Heart left ventricle (tissue), 16 donors: ENCODE results near the gene ACACA. TPM values are rescaled to one million over a fixed set of nuclear protein-coding genes. Genes with fewer than 3 reads are reported as not detected.

Experiments used
- ATAC-seq, 4 donors: fragments of 200-7000 bp; cut with Tn5 transposase; one replicate each; pipeline ENCODE4 v1.9.1; 2020 to 2022; ENCODE audit warnings: moderate library complexity in 4 of 4, mild to moderate bottlenecking in 3 of 4, moderate number of reproducible peaks in 1 of 4
- DNase-seq, 5 donors: peaks; one replicate each; pipeline ENCODE4 v3.0.0-alpha.2; 2020
- H3K27ac ChIP-seq, 12 donors: fragments of 200-600 bp; sonication (generic) in 4 of 12; one replicate each; pipeline versions ENCODE4 v1.5.0 to v1.8.0; 2016 to 2022; ENCODE audit warnings: mild to moderate bottlenecking in 2 of 12
- H3K27me3 ChIP-seq, 9 donors: fragments of 200-600 bp; sonication (generic) in 2 of 9; one replicate each; pipeline versions ENCODE4 v1.5.1 to v1.8.0; 2016 to 2022; ENCODE audit warnings: mild to moderate bottlenecking in 3 of 9
- H3K36me3 ChIP-seq, 9 donors: fragments of 200-600 bp; sonication (generic) in 2 of 9; one replicate each; pipeline versions ENCODE4 v1.5.0 to v1.8.0; 2018 to 2022; ENCODE audit warnings: mild to moderate bottlenecking in 2 of 9
- H3K4me1 ChIP-seq, 12 donors: fragments of 200-600 bp; sonication (generic) in 4 of 12; one replicate each; pipeline versions ENCODE4 v1.5.0 to v1.8.0; 2016 to 2022; ENCODE audit warnings: mild to moderate bottlenecking in 3 of 12
- H3K4me3 ChIP-seq, 12 donors: fragments of 200-600 bp; sonication (generic) in 4 of 12; one replicate each; pipeline versions ENCODE4 v1.5.0 to v1.8.0; 2017 to 2022; ENCODE audit warnings: mild to moderate bottlenecking in 9 of 12, moderate library complexity in 4 of 12
- H3K9me3 ChIP-seq, 12 donors: fragments of 200-600 bp; sonication (generic) in 4 of 12; one replicate each; pipeline versions ENCODE4 v1.5.0 to v1.8.0; 2016 to 2022; ENCODE audit warnings: mild to moderate bottlenecking in 1 of 12
- CTCF ChIP-seq, 12 donors: fragments of 200-600 bp; sonication (generic) in 4 of 12; IDR thresholded peaks; one replicate each; pipeline versions ENCODE4 v1.5.0 to v1.8.0; 2018 to 2022; ENCODE audit warnings: antibody characterized with exemption in 12 of 12, mild to moderate bottlenecking in 5 of 12
- POLR2A ChIP-seq, 2 donors: fragments of 450-650 bp; IDR thresholded peaks; one replicate each; pipeline ENCODE4 v1.6.1; 2017; ENCODE audit warnings: antibody characterized with exemption in 2 of 2, mild to moderate bottlenecking in 2 of 2, moderate library complexity in 2 of 2
- WGBS, 4 donors: extraction: QIAGEN DNeasy Blood & Tissue Kit in 2 of 4; methylation state at CpG; one replicate each; pipeline versions ENCODE4 v1.1.5 to v1.1.7; 2013 to 2018; 5-methylcytosine and 5-hydroxymethylcytosine counted together
- intact Hi-C, 10 donors: fragments of 100-400 bp; cut with DNase I; formaldehyde crosslinking; loops; one replicate each; pipeline versions ENCODE4 v1.11.1 to v1.14.2; 2022
- polyA plus RNA-seq, 2 donors: library from polyadenylated mRNA; stranded (reverse); fragments of 200-250 nt; gene quantifications; one replicate each; pipeline ENCODE4 v1.2.3, GENCODE V29; 2013
- total RNA-seq, 9 donors: library from RNA; depleted of rRNA in 2 of 9; stranded (reverse); fragments of >200 nt in 2 of 9; fragmentation: NEBNext Ultra II Directional in 3 of 9; extraction: Animal tissue kit (Norgen Biotek cat#: 25700) in 3 of 9; gene quantifications; one replicate each; pipeline versions ENCODE4 v1.1.0 to v1.2.4, GENCODE V29; 2016 to 2023
- donor health status: ischemic (EF 13 %, LVEDD 7.1; RV severe dilation, severe dysfunction).
- donor health status: healthy with polysubstance abuse.
- donor health status: DM: no; HTN: yes; CAD: no.
- donor health status: DM: no; HTN: no; CAD: no.
- donor health status: ischemic (EF 25% LVEDD 6.9; RV normal size, moderate dysfunction).
- donor health status: ischemic (EF 25% LVEDD 5.7; RV mildly dilated, moderate dysfunction).
- donor health status: healthy.
- donor health status: DM: yes; HTN: yes; CAD: no.
- donor health status: ischemic (EF 35%, LVEDD 5.7; RV mildly dilated, moderate dysfunction).
- donor health status: nonischemic (EF 11% LVEDD 7.7; RV severe dilation, severe dysfunction).
- donor health status: DM: yes; HTN: yes; CAD: no.
- donor health status: PGD.
- donor health status: ischemic (EF 29% LVEDD 5.4; RV normal size, mild dysfunction).
- donor health status: nonischemic (EF 23%, LVEDD 6.1; RV moderate dilation, normal function).

Gene ACACA
- total and polyA plus RNA-seq, 11 donors = 6.2 to 33.0 (median 15.8) TPM

GRCh38 chr17:37135576-37135975 lies 271.1 kb downstream of the ACACA start:
- ATAC-seq (no peak), DNase-seq (no peak)
- Histone ChIP-seq H3K4me1 (peaks cover 0 to 5% (median 0%) of the 10 kb centered on the region in 12 donors), H3K27me3 (no peaks in the 10 kb centered on the region), H3K9me3 (no peaks in the 10 kb centered on the region), H3K27ac (no peak overlapping the region), H3K4me3 (no peak overlapping the region), H3K36me3 (peaks cover 0 to 4% (median 0%) of the 10 kb centered on the region in 9 donors)
- intact Hi-C loops = no loop called here
- TF ChIP-seq CTCF (IDR thresholded peaks at IDR 0.05) = no peak
- TF ChIP-seq POLR2A (IDR thresholded peaks at IDR 0.05) = no peak
- 89 to 100% (median 93%) methylated on average over 2 of the region's 2 CpGs for WGBS, 4 donors

DNA sequence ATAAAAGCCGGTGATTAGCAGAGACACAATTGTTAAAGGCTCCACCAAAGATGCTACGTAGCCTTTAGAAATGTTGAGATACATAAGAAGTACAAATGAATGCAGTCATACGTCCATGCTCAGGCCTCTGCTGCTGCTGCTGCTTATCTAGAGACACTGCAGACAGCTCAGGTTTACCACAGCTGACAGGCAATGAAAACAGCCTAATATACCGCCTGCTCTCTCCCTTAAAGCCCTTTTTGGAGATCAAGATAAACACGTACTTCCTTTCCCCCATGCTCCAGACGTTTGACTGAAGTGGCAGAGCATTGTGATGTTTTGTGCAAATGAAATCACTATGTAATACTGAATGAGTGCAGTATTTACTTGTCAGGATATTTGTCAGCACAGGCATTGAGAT lies 272.6 kb downstream of the ACACA start:
- H3K4me3 ChIP-seq = no peak overlapping the region
- H3K9me3 ChIP-seq = no peaks in the 10 kb centered on the region
- DNase-seq (no peak), ATAC-seq (no peak)
- intact Hi-C loops = no loop called here
- H3K27ac ChIP-seq = no peak overlapping the region
- H3K36me3 ChIP-seq = peaks cover 0 to 16% (median 11%) of the 10 kb centered on the region in 9 donors
- 76 to 83% (median 82%) methylated on average over 6 of the region's 6 CpGs for WGBS, 4 donors
- no peak for TF ChIP-seq POLR2A (IDR thresholded peaks at IDR 0.05)
- no peak for TF ChIP-seq CTCF (IDR thresholded peaks at IDR 0.05)
- H3K4me1 ChIP-seq = peaks cover 0 to 5% (median 0%) of the 10 kb centered on the region in 12 donors
- H3K27me3 ChIP-seq = no peaks in the 10 kb centered on the region

- 94 to 97% (median 95%) methylated on average over 5 of the region's 5 CpGs for WGBS, 4 donors
- intact Hi-C loops = no loop called here
- TF ChIP-seq CTCF (IDR thresholded peaks at IDR 0.05) (no peak), POLR2A (IDR thresholded peaks at IDR 0.05) (no peak)
- Histone ChIP-seq H3K4me1 (peaks cover 0 to 5% (median 0%) of the 10 kb centered on the region in 12 donors), H3K4me3 (no peak overlapping the region), H3K27ac (no peak overlapping the region), H3K9me3 (no peaks in the 10 kb centered on the region), H3K36me3 (peaks cover 0 to 25% (median 20%) of the 10 kb centered on the region in 9 donors), H3K27me3 (no peaks in the 10 kb centered on the region)
- no peak for ATAC-seq
- DNase-seq = no peak
Observed at GRCh38 chr17:37133136-37133535, 273.5 kb downstream of the ACACA start.

- ATAC-seq (no peak), DNase-seq (no peak)
- Histone ChIP-seq H3K27me3 (no peaks in the 10 kb centered on the region), H3K4me1 (peaks cover 0 to 5% (median 0%) of the 10 kb centered on the region in 12 donors), H3K36me3 (peaks cover 0 to 34% (median 22%) of the 10 kb centered on the region in 9 donors), H3K27ac (no peak overlapping the region), H3K9me3 (no peaks in the 10 kb centered on the region), H3K4me3 (no peak overlapping the region)
- 91 to 96% (median 94%) methylated on average over 16 of the region's 16 CpGs for WGBS, 4 donors
- intact Hi-C loops = no loop called here
- TF ChIP-seq POLR2A (IDR thresholded peaks at IDR 0.05) (no peak), CTCF (IDR thresholded peaks at IDR 0.05) (no peak)
Observed at GRCh38 chr17:37131669-37132611, 274.7 kb downstream of the ACACA start.
